SK-N-SH (cell line): ENCODE measurements around the gene NPS.

ENCODE experiments used
- GABPA ChIP-seq: IDR thresholded peaks from 2 replicates; pipeline ENCODE4 v1.4.0; 2012; ENCODE audit warnings: low read depth, mild to moderate bottlenecking
- NRF1 ChIP-seq: IDR thresholded peaks from 2 replicates; pipeline ENCODE4 v1.6.1; 2012; ENCODE audit warnings: low read depth, mild to moderate bottlenecking, low read length
- POLR2AphosphoS5 ChIP-seq: IDR thresholded peaks from 2 replicates; pipeline ENCODE4 v1.6.1; 2012; ENCODE audit warnings: low read depth, low read length
- RAD21 ChIP-seq: IDR thresholded peaks from 2 replicates; pipeline ENCODE4 v1.6.1; 2012; ENCODE audit warnings: mild to moderate bottlenecking, low read length
- RXRA ChIP-seq: IDR thresholded peaks from 2 replicates; pipeline ENCODE4 v1.4.0; 2012; ENCODE audit warnings: low read depth, mild to moderate bottlenecking, borderline replicate concordance
- TAF1 ChIP-seq: IDR thresholded peaks from 2 replicates; pipeline ENCODE4 v1.6.1; 2012; ENCODE audit warnings: low read depth, mild to moderate bottlenecking, low read length, moderate library complexity, borderline replicate concordance
- TF ChIP-seq, protein P1 (sequence below): IDR thresholded peaks from 2 replicates; pipeline ENCODE4 v1.4.0; 2012; ENCODE audit warnings: low read depth, borderline replicate concordance
- TF ChIP-seq, protein P2 (sequence below): fragments of 200-600 bp; sonication (generic); IDR thresholded peaks from 2 replicates; pipeline ENCODE4 v1.6.1; 2017; ENCODE audit warnings: antibody characterized with exemption, mild to moderate bottlenecking, moderate library complexity
- TF ChIP-seq, protein P3 (sequence below): IDR thresholded peaks from 2 replicates; pipeline ENCODE4 v1.4.0; 2012; ENCODE audit warnings: low read depth
- TF ChIP-seq, protein P4 (sequence below): IDR thresholded peaks from 2 replicates; pipeline ENCODE4 v1.6.1; 2012; ENCODE audit warnings: mild to moderate bottlenecking, low read depth, low read length, moderate library complexity

DNA sequence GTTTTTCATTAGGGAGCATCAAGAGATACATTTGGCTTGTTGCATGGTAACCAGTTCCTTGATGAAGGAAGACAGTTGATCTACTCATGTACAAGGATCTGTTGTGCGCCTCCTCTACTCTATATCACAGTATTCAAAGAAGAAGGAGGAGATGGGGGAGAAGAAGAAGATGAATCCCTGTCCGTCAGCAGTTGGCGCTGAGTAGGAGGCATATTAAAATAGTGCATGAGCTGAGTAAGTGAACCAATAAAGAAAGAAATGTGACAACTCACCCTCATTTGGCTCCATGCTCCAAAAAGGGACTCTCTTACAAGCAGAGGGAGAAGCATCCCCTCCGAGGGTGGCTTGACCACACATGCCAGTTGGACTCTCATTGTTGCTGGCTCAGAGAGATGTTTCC is 20.1 kb downstream of the NPS start:
- TF ChIP-seq, protein P1, sequence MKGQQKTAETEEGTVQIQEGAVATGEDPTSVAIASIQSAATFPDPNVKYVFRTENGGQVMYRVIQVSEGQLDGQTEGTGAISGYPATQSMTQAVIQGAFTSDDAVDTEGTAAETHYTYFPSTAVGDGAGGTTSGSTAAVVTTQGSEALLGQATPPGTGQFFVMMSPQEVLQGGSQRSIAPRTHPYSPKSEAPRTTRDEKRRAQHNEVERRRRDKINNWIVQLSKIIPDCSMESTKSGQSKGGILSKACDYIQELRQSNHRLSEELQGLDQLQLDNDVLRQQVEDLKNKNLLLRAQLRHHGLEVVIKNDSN = no peak
- TF ChIP-seq, protein P2, sequence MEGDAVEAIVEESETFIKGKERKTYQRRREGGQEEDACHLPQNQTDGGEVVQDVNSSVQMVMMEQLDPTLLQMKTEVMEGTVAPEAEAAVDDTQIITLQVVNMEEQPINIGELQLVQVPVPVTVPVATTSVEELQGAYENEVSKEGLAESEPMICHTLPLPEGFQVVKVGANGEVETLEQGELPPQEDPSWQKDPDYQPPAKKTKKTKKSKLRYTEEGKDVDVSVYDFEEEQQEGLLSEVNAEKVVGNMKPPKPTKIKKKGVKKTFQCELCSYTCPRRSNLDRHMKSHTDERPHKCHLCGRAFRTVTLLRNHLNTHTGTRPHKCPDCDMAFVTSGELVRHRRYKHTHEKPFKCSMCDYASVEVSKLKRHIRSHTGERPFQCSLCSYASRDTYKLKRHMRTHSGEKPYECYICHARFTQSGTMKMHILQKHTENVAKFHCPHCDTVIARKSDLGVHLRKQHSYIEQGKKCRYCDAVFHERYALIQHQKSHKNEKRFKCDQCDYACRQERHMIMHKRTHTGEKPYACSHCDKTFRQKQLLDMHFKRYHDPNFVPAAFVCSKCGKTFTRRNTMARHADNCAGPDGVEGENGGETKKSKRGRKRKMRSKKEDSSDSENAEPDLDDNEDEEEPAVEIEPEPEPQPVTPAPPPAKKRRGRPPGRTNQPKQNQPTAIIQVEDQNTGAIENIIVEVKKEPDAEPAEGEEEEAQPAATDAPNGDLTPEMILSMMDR = no peak
- no peak for TF ChIP-seq RXRA
- no peak for TF ChIP-seq RAD21
- TF ChIP-seq POLR2AphosphoS5 = no peak
- TF ChIP-seq TAF1 = no peak
- TF ChIP-seq, protein P3, sequence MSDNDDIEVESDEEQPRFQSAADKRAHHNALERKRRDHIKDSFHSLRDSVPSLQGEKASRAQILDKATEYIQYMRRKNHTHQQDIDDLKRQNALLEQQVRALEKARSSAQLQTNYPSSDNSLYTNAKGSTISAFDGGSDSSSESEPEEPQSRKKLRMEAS = no peak
- TF ChIP-seq NRF1 = no peak
- TF ChIP-seq, protein P4, sequence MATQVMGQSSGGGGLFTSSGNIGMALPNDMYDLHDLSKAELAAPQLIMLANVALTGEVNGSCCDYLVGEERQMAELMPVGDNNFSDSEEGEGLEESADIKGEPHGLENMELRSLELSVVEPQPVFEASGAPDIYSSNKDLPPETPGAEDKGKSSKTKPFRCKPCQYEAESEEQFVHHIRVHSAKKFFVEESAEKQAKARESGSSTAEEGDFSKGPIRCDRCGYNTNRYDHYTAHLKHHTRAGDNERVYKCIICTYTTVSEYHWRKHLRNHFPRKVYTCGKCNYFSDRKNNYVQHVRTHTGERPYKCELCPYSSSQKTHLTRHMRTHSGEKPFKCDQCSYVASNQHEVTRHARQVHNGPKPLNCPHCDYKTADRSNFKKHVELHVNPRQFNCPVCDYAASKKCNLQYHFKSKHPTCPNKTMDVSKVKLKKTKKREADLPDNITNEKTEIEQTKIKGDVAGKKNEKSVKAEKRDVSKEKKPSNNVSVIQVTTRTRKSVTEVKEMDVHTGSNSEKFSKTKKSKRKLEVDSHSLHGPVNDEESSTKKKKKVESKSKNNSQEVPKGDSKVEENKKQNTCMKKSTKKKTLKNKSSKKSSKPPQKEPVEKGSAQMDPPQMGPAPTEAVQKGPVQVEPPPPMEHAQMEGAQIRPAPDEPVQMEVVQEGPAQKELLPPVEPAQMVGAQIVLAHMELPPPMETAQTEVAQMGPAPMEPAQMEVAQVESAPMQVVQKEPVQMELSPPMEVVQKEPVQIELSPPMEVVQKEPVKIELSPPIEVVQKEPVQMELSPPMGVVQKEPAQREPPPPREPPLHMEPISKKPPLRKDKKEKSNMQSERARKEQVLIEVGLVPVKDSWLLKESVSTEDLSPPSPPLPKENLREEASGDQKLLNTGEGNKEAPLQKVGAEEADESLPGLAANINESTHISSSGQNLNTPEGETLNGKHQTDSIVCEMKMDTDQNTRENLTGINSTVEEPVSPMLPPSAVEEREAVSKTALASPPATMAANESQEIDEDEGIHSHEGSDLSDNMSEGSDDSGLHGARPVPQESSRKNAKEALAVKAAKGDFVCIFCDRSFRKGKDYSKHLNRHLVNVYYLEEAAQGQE = no peak
- TF ChIP-seq GABPA = no peak
